Upper lobe of right lung (tissue), 1 donor: Measurements from ENCODE around the gene MAGIX. TPM values are rescaled to one million over a fixed set of nuclear protein-coding genes. Genes with fewer than 3 reads are reported as not detected.
A peak's percentile ranks its signal among the peaks of the same experiment; 100 is the strongest.

Experiments
- ATAC-seq: fragments of 200-7000 bp; cut with Tn5 transposase; one replicate; pipeline ENCODE4 v1.9.1; 2020; ENCODE audit warnings: mild to moderate bottlenecking, moderate library complexity
- DNase-seq: peaks from one replicate; pipeline ENCODE4 v3.0.0-alpha.2; 2020
- H3K27ac ChIP-seq: fragments of 200-600 bp; one replicate; pipeline ENCODE4 v1.8.0; 2022
- H3K27me3 ChIP-seq: fragments of 200-600 bp; one replicate; pipeline ENCODE4 v1.8.0; 2022; ENCODE audit warnings: mild to moderate bottlenecking
- H3K36me3 ChIP-seq: fragments of 200-600 bp; one replicate; pipeline ENCODE4 v1.8.0; 2022
- H3K4me1 ChIP-seq: fragments of 200-600 bp; one replicate; pipeline ENCODE4 v1.8.0; 2022
- H3K4me3 ChIP-seq: fragments of 200-600 bp; one replicate; pipeline ENCODE4 v1.8.0; 2022; ENCODE audit warnings: mild to moderate bottlenecking
- H3K9me3 ChIP-seq: fragments of 200-600 bp; one replicate; pipeline ENCODE4 v1.8.0; 2022
- intact Hi-C: fragments of 100-400 bp; cut with DNase I; formaldehyde crosslinking; loops from one replicate; pipeline ENCODE4 v1.11.0; 2022
- total RNA-seq: library from RNA; stranded (reverse); fragmentation: NEBNext Ultra II Directional; extraction: Animal tissue kit (Norgen Biotek cat#: 25700); gene quantifications from one replicate; pipeline ENCODE4 v1.2.1, GENCODE V29; 2021
- TF ChIP-seq, protein P1 (sequence below): fragments of 200-600 bp; IDR thresholded peaks from one replicate; pipeline ENCODE4 v1.8.0; 2022; ENCODE audit warnings: antibody characterized with exemption
- donor health status: DM: no; HTN: yes; CAD: no; lungs with severe emphysema.

The MAGIX gene
- total RNA-seq, 1 donor from 2014 or later: 7.1 TPM

DNA sequence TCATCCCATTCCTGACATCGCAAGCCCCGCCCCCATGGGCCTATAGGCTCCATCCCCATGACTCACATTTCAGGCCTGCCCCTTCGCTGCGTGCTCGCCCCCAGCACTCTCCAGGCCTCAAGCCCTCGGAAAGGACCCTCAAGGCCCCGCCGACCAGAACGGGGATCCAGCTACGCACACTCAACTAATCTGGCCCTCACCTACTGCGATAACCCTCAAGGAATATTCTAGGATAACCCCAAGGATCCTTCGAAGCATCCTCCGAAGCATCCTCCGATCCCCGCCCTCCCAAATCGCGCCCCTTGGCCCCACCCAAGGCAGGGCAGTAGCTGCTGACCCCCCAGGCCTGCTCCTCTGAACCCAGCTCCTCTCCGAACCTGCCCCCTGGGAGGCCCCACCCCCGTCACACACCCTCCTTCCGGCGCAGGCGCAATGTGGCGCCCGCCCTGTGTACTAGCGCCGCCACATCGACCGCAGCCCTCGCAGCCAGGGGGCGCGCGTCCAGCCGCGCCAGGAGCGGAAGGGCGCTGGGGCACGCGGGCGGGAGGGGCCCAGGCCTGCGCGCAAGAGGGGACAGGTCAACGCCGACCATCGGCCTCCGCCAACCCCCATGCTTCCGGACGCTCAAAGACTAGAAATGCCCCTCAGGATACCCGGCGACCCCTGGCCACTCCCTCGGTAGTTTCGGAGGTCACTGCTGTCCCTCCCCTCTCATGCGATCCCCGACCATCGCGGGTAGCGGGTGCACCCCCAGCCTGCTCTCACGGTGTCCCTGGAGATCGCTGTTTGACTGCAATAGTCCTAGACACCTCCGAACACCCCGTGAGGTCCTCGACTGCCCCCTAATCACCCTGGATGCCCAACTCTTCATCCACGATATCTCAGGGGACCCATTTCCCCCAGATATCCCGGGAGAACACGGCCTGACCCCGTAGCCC lies 6.4 kb upstream of the MAGIX start:
- no peaks in the 10 kb centered on the region for H3K4me1 ChIP-seq
- ATAC-seq: peak; percentile 97
- DNase-seq: peak; percentile 94

DNA sequence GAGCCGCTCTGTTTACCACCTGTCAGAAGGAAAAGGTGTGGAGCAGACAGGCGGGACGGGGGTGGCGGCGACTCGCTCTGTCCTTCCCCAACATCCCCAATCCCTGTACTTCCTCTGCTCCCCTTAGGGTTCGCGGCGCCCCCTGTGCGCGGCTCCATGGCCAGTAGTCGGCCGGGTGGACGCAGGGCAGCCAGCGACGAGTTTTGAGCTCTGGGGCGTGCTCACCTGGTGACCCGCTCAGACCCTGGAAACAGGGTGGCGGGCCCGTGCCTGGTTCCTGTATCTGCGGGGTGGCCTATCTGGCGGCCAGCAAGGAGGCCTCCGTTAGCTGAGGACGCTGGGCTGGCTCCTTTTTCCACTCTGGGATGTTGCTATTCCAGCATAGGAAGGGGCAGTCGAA lies 5.4 kb upstream of the MAGIX start:
- H3K27me3 ChIP-seq: no peaks in the 10 kb centered on the region
- no peak for ATAC-seq
- no peaks in the 10 kb centered on the region for H3K36me3 ChIP-seq
- no peak for DNase-seq
- H3K4me3 ChIP-seq: no peak overlapping the region
- no peaks in the 10 kb centered on the region for H3K4me1 ChIP-seq
- no peaks in the 10 kb centered on the region for H3K9me3 ChIP-seq
- intact Hi-C loops: no loop called here
- no peak overlapping the region for H3K27ac ChIP-seq
- TF ChIP-seq, protein P1, sequence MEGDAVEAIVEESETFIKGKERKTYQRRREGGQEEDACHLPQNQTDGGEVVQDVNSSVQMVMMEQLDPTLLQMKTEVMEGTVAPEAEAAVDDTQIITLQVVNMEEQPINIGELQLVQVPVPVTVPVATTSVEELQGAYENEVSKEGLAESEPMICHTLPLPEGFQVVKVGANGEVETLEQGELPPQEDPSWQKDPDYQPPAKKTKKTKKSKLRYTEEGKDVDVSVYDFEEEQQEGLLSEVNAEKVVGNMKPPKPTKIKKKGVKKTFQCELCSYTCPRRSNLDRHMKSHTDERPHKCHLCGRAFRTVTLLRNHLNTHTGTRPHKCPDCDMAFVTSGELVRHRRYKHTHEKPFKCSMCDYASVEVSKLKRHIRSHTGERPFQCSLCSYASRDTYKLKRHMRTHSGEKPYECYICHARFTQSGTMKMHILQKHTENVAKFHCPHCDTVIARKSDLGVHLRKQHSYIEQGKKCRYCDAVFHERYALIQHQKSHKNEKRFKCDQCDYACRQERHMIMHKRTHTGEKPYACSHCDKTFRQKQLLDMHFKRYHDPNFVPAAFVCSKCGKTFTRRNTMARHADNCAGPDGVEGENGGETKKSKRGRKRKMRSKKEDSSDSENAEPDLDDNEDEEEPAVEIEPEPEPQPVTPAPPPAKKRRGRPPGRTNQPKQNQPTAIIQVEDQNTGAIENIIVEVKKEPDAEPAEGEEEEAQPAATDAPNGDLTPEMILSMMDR: no peak

More for the DNA sequence above, 6.4 kb upstream of the MAGIX start:
- Histone ChIP-seq H3K36me3 (no peaks in the 10 kb centered on the region), H3K9me3 (no peaks in the 10 kb centered on the region), H3K27me3 (no peaks in the 10 kb centered on the region), H3K27ac (peak overlapping the region; percentile 92), H3K4me3 (peak overlapping the region; percentile 56)
- TF ChIP-seq, protein P1: peak; percentile 66
- intact Hi-C loops: no loop called here

DNA sequence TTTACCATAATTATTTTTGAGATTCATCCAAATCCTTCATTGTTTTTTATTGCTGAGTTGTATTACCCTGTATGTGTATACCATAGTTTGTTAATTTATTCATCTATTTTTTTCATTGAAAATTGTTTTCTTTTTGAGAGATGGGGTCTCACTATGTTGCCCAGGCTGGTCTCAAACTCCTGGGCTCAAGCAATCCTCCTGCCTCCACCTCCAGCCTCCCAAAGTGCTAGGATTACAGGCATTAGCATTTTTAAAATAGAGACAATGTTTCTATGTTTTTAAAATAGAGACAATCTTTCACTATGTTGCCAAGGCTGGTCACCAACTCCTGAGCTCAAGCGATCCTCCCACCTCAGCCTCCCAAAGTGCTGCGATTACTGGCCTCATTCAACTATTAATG lies 1.6 kb upstream of the MAGIX start:
- no peaks in the 10 kb centered on the region for H3K27me3 ChIP-seq
- ATAC-seq (no peak), DNase-seq (no peak)
- TF ChIP-seq, protein P1: no peak
- no peaks in the 10 kb centered on the region for H3K9me3 ChIP-seq
- no peaks in the 10 kb centered on the region for H3K36me3 ChIP-seq
- H3K4me3 ChIP-seq: no peak overlapping the region
- H3K27ac ChIP-seq: no peak overlapping the region
- intact Hi-C loops: no loop called here
- H3K4me1 ChIP-seq: no peaks in the 10 kb centered on the region

DNA sequence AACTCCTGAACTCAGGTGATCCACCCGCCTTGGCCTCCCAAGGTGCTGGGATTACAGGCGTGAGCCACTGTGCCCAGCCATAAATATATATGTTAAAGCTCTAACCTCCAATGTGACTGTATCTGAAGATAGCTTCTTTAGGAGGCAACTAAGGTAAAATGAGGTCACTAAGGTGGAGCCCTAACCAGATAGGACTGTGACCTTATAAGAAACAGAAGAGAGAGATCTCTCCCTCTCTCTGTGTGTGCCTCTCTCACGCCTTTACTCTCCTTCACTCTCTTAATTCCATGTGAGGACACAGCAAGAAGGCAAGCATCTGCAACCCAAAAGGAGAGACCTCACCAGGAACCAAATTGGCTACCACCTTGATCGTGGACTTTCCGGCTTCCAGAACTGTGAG lies 926 bp upstream of the MAGIX start:
- Histone ChIP-seq H3K27ac (no peak overlapping the region), H3K9me3 (no peaks in the 10 kb centered on the region), H3K27me3 (no peaks in the 10 kb centered on the region), H3K4me3 (no peak overlapping the region), H3K36me3 (no peaks in the 10 kb centered on the region), H3K4me1 (no peaks in the 10 kb centered on the region)
- TF ChIP-seq, protein P1: no peak
- ATAC-seq (no peak), DNase-seq (no peak)
- intact Hi-C loops: no loop called here

DNA sequence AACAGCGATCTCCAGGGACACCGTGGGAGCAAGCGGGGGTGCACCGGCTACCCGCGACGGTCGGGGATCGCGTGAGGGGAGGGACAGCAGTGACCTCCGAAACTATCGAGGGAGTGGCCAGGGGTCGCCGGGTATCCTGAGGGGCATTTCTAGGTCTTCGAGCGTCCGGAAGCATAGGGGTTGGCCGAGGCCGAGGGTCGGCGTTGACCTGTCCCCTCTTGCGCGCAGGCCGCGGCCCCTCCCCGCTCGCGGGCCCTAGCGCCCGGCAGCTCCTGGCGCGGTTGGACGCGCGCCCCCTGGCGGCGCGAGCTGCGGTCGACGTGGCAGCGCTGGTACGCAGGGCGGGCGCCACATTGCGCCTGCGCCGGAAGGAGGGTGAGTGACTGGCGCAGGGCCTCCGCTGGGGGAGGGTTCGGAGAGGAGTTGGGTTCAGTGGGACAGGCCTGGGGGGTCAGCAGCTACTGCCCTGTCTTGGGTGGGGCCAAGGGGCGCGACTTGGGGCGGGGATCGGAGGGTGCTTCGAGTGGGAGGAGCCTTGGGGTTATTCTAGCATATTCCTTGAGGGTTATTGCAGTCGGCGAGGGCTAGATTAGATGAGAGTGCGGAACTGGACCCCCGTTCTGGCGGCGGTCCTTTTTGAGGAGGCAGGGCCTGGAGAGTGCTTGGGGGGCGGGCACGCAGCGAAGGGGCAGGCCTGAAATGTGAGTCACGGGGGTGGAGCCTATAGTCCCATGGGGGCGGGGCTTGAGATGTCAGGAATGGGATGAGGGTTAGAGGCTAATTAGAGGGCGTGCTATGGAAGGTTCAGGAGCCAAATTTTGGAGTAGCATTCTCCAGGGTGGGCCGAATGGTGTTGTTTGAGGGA lies 1.2 kb downstream of the MAGIX start:
- intact Hi-C loops: no loop called here
- TF ChIP-seq, protein P1: peak; percentile 68
- ATAC-seq: peak; percentile 87

More for the DNA sequence above, 1.2 kb downstream of the MAGIX start:
- DNase-seq: peak; percentile 93
- H3K9me3 ChIP-seq: no peaks in the 10 kb centered on the region
- H3K4me1 ChIP-seq: peaks cover 5% of the 10 kb centered on the region
- peak overlapping the region; percentile 86 for H3K27ac ChIP-seq
- H3K36me3 ChIP-seq: no peaks in the 10 kb centered on the region
- peak overlapping the region; percentile 49 for H3K4me3 ChIP-seq
- no peaks in the 10 kb centered on the region for H3K27me3 ChIP-seq
